KG1 (cell line): Measurements from ENCODE around the gene ERFL.
A peak's percentile ranks its signal among the peaks of the same experiment; 100 is the strongest.

ENCODE experiments used
- DNase-seq: peaks from one replicate; lab custom pipeline; 2025; lab: John Stamatoyannopoulos, UW

Gene ERFL

DNA sequence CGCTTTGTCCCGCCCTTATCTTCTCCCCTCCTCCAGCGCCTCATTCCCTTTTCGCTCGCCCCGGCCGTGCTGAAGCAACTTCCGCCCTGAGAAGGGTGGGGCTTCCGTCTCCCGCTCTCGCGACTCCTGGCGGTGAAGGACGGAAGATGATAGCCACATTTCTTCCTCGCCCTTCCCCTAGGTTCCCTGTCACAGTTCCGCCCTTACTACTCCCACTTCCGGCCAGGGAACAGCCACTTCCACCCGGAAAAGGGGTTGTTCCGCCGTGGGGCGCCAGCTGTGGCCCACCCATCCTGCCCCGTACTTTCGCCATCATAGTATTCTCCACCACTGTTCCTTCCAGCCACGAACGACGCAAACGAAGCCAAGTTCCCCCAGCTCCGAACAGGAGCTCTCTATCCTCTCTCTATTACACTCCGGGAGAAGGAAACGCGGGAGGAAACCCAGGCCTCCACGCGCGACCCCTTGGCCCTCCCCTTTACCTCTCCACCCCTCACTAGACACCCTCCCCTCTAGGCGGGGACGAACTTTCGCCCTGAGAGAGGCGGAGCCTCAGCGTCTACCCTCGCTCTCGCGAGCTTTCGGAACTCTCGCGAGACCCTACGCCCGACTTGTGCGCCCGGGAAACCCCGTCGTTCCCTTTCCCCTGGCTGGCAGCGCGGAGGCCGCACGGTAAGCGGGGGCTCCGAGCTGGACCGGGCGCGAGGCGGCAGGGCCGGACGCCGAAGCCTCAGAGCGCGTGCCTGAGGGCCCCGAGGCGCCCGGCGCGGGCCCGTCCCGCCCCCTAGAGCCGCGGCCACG is 68.4 kb downstream of the ERFL start, which contains the start of gene RPS19:
TSS of gene RPS19 (plus strand) at position 638 of the 801 bp plus-strand sequence. CDS start 520 bp downstream, outside the sequence.
- DNase-seq, result peak; percentile 91

DNA sequence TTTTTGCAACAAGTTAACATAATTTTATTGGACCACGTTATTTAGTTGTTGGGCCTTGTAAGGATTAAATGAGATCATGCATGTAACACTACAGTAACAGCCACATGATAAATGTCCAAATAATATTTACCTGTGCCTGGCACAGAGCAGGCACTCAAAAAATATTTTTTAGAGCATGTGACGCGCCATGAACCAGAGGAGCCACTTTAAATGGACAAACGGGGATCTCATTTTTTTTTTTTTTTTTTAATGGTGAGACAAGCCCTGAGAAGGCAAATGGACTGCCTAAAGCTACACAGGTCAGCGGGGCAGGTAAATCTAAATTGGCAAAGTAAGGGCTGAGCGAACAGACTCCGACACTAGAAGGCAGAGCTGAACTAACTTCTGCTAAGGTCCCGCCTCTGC is 69.0 kb downstream of the ERFL start:
- no peak for DNase-seq
